DND-41 (cell line): ENCODE measurements around the gene PCDH9.
A peak's percentile ranks its signal among the peaks of the same experiment; 100 is the strongest.

Experiments used
- ATAC-seq: fragments of 200-7000 bp; cut with Tn5 transposase; 3 replicates; pipeline ENCODE4 v1.9.1; 2021; ENCODE audit warnings: low read depth; ENCODE audit not compliant: insufficient read depth
- DNase-seq: peaks from one replicate; pipeline ENCODE4 v3.0.0-alpha.2; 2020
- H2AFZ ChIP-seq: 2 replicates; pipeline ENCODE4 v1.6.0; 2012; ENCODE audit warnings: low read depth, low read length
- H3K27ac ChIP-seq: 2 replicates; pipeline ENCODE4 v1.5.1; 2012; ENCODE audit warnings: low read length, inconsistent platforms
- H3K27me3 ChIP-seq: fragments of 200-600 bp; sonication (generic); 2 replicates; pipeline ENCODE4 v1.6.0; 2012; ENCODE audit warnings: low read length, mild to moderate bottlenecking, inconsistent platforms; ENCODE audit not compliant: insufficient read depth, poor library complexity
- H3K36me3 ChIP-seq: 2 replicates; pipeline ENCODE4 v1.5.1; 2012; ENCODE audit warnings: low read length, inconsistent platforms; ENCODE audit not compliant: insufficient read depth
- H3K4me1 ChIP-seq: 2 replicates; pipeline ENCODE4 v1.5.1; 2012; ENCODE audit warnings: mild to moderate bottlenecking, low read length; ENCODE audit not compliant: insufficient read depth
- H3K4me2 ChIP-seq: 2 replicates; pipeline ENCODE4 v1.6.0; 2012; ENCODE audit warnings: mild to moderate bottlenecking, moderate library complexity, low read length, inconsistent platforms; ENCODE audit not compliant: insufficient read depth
- H3K4me3 ChIP-seq, 2 experiments: fragments of 200-600 bp in 1 of 2; shearing (Covaris generic) in 1 of 2; 2 replicates each; pipeline ENCODE4 v1.5.1; 2012 to 2016; ENCODE audit warnings: inconsistent platforms in 2 of 2, low read length in 2 of 2, mild to moderate bottlenecking in 2 of 2, low read depth in 1 of 2, moderate library complexity in 1 of 2
- H3K79me2 ChIP-seq: 2 replicates; pipeline ENCODE4 v1.6.0; 2012; ENCODE audit warnings: low read length, inconsistent platforms; ENCODE audit not compliant: insufficient read depth
- H3K9ac ChIP-seq: 2 replicates; pipeline ENCODE4 v1.6.0; 2012; ENCODE audit warnings: low read depth, mild to moderate bottlenecking, inconsistent platforms, low read length, moderate library complexity
- H3K9me3 ChIP-seq: 2 replicates; pipeline ENCODE4 v1.5.1; 2012; ENCODE audit warnings: low read length, moderate library complexity, mild to moderate bottlenecking, inconsistent platforms; ENCODE audit not compliant: insufficient read depth, severe bottlenecking
- H4K20me1 ChIP-seq: 2 replicates; pipeline ENCODE4 v1.6.0; 2012; ENCODE audit warnings: low read length; ENCODE audit not compliant: insufficient read depth
- CTCF ChIP-seq: IDR thresholded peaks from 2 replicates; pipeline ENCODE4 v1.5.1; 2012; ENCODE audit warnings: borderline replicate concordance, low read length, moderate library complexity, mild to moderate bottlenecking; ENCODE audit not compliant: poor library complexity, severe bottlenecking; ENCODE audit errors: extremely low read depth
- EZH2 ChIP-seq: IDR thresholded peaks from 3 replicates; pipeline ENCODE4 v1.6.1; 2012; ENCODE audit warnings: borderline replicate concordance, low read depth, mild to moderate bottlenecking, moderate library complexity, low read length, inconsistent platforms; ENCODE audit not compliant: severe bottlenecking

The PCDH9 gene

DNA sequence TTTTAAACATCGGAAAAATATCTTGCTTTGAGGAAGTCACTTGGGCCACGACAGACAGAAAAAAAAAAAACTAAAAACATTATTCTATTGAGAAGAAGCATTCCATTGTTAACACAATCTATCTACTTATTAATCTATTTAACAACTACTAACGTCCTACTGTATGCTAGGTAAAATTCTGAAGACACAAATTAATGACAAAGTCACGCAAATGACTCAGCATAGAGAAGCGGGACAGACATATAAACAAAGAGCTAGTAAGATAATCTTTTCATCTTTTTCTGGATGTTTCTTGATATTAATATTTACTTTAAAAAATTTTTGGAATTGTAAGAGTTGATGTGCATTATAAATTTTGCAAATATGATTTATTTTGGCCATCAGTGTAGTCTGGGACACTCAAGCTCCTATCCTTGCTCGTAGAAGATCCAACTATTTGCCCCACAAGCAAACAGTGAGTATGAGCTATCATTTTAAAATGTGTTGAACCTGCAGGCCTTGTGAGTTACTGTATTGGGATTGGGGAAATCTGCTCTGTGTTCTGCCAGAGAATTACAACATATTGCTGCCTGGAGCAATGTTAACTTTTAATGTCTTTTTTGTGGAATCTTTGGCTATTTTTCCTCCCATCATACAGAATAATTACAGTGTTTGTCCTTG, 109.1 kb downstream of the PCDH9 start:
- Histone ChIP-seq H3K4me1 (peaks cover 8% of the 10 kb centered on the region), H3K9ac (no peak overlapping the region), H3K9me3 (no peaks in the 10 kb centered on the region), H3K36me3 (no peaks in the 10 kb centered on the region), H3K27ac (no peak overlapping the region), H3K4me2 (no peak overlapping the region), H3K4me3 (no peak overlapping the region), H4K20me1 (no peaks in the 10 kb centered on the region), H2AFZ (no peak overlapping the region), H3K27me3 (no peaks in the 10 kb centered on the region), H3K79me2 (no peaks in the 10 kb centered on the region)
- ATAC-seq, result no peak
- no peak for DNase-seq
- TF ChIP-seq EZH2 (no peak), CTCF (no peak)

DNA sequence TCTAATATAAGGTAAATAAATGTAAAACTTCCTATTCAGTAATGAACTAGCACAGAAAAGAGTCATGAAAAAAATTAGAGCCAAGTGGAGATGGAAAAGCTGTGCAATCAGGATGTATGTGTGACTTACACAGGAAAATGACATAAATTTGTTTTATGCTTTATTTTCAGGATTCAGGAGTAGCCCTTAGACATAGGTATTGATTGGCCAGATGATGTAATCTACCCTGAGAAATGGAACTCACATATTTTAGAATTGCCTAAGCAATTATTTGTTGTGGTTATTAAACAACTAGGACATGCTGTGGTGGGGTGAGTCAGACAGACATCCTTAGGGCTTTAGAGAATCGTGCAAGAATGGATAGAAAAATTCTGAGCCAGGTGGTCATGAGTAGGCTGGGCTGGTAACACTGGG, 110.6 kb downstream of the PCDH9 start:
- Histone ChIP-seq H3K27ac (no peak overlapping the region), H4K20me1 (no peaks in the 10 kb centered on the region)

DNA sequence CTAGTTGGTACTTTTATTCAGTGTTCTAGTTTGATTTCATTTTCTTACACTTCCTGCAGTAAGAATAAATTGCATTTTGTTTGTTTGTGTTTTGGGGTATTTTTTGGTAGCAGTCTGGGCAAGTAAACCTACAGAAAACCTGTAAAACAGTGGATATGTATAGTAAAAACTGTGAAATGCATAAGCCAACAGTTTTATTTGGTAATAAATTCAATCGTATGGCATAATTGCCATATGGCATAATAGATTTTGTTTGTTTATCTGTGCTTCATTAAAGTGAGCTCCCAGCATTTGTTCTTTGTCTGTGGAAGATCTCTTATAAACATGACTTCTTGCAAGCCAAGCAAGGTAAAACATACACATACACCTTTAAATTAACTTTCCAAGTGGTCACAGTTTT, 111.9 kb downstream of the PCDH9 start:
- DNase-seq (no peak), ATAC-seq (no peak)
- H3K27ac ChIP-seq, result no peak overlapping the region
- no peaks in the 10 kb centered on the region for H3K36me3 ChIP-seq
- no peak overlapping the region for H3K9ac ChIP-seq
- H3K4me1 ChIP-seq, result peaks cover 6% of the 10 kb centered on the region
- H3K4me2 ChIP-seq, result no peak overlapping the region
- no peaks in the 10 kb centered on the region for H4K20me1 ChIP-seq
- no peak for TF ChIP-seq EZH2
- no peak for TF ChIP-seq CTCF
- H3K4me3 ChIP-seq, result no peak overlapping the region
- H2AFZ ChIP-seq, result no peak overlapping the region
- no peaks in the 10 kb centered on the region for H3K79me2 ChIP-seq
- H3K27me3 ChIP-seq, result no peaks in the 10 kb centered on the region
- H3K9me3 ChIP-seq, result no peaks in the 10 kb centered on the region

More for the DNA sequence above, 110.6 kb downstream of the PCDH9 start:
- Histone ChIP-seq H3K9ac (no peak overlapping the region), H2AFZ (no peak overlapping the region), H3K79me2 (no peaks in the 10 kb centered on the region), H3K9me3 (no peaks in the 10 kb centered on the region), H3K36me3 (no peaks in the 10 kb centered on the region), H3K4me3 (no peak overlapping the region), H3K4me2 (no peak overlapping the region), H3K27me3 (no peaks in the 10 kb centered on the region), H3K4me1 (peaks cover 8% of the 10 kb centered on the region)
- ATAC-seq (peak; percentile 45; the same call in 1 of the 3 replicates), DNase-seq (no peak)
- no peak for TF ChIP-seq EZH2
- TF ChIP-seq CTCF, result no peak
